ENCODE results near the gene APOO.

- TF ChIP-seq CTCF (IDR thresholded peaks at IDR 0.05) (no peak), POLR2A (IDR thresholded peaks at IDR 0.05) (no peak)
Measured at GRCh38 chrX:23784470-23785331, 123.0 kb downstream of the APOO start.

Data from testis (tissue), 2 donors.